ENCODE data around the gene PKD1. TPM values are rescaled to one million over a fixed set of nuclear protein-coding genes. Genes with fewer than 3 reads are reported as not detected.

Gene PKD1
- total RNA-seq, 1 experiment from 2014 or later: 137 TPM

DNA sequence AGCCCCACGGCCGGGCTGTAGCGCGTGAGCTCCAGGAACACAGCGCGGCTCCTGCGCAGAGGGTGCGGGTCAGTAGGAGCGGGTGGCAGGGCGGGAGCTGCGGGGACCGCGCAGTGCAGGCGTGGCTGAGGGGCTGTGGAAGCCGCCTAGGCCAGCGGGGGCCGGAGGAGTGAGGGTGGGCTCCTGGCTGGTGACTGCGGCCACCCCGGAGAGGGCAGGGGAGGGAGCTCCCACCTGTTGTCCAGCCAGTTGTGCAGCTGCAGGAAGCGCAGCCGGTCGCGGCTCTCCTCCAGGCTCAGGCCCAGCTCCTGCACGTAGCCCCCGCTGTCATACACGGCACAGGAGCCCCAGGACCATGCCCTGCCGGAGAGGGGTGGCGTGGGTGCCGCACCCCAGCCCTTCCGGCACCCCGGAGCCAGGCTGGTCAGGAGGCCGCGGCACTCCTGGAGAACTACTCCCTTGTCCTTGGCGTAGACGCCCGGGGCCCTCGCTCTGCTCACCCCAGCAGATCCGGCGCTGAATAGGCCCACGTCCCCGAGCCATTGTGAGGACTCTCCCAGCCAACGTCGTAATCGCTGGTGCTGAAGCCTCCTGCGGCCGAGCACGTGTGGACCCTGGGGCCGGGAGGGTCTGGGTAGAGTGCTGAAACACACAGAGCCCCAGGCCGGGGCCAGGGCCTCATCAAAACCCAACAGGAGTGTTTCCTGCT lies 44.0 kb downstream of the PKD1 start:
- Histone ChIP-seq H3K9me3 (ENCODE audit: control insufficient read depth in 1 of 2, insufficient read depth in 1 of 2, low read depth in 1 of 2, low read length in 2 of 2) (no peaks in the 10 kb centered on the region), H3K4me3 (replicated peaks in 1 of 2; ENCODE audit: low read depth in 1 of 2, low read length in 2 of 2) (peak overlapping the region; percentile 49 to 62), H3K9me2 (ENCODE audit: insufficient read depth) (no peaks in the 10 kb centered on the region), H4K20me1 (ENCODE audit: insufficient read depth) (no peaks in the 10 kb centered on the region), H3K79me2 (ENCODE audit: insufficient read depth, low read length) (no peaks in the 10 kb centered on the region), H2AFZ (ENCODE audit: low read depth, low read length, poor library complexity, severe bottlenecking) (no peak overlapping the region), H3K4me1 (ENCODE audit: control insufficient read depth in 1 of 2, insufficient read depth in 2 of 2, low read length in 2 of 2) (peaks cover 9 to 29% of the 10 kb centered on the region in 2 experiments), H3K36me3 (ENCODE audit: control insufficient read depth in 1 of 2, insufficient read depth in 2 of 2, low read length in 2 of 2) (peaks cover 11 to 19% of the 10 kb centered on the region in 2 experiments; a peak in 3 of 4 replicates), H3K9ac (ENCODE audit: low read length) (peak overlapping the region; percentile 69), H3K4me2 (ENCODE audit: low read length) (peak overlapping the region; percentile 91), H3K27me3 (ENCODE audit: insufficient read depth, low read length) (no peaks in the 10 kb centered on the region), H3K27ac (ENCODE audit: low read depth, low read length) (peak overlapping the region; percentile 84)
- CTCF ChIA-PET: interaction anchor here (1.9 kb wide), 1 partner anchor 49 kb away, joined by 18 read pairs; no protein-coding TSS in a partner anchor
- POLR2A ChIA-PET: interaction anchor here (1.1 kb wide), 1 partner anchor 64 kb away, joined by 3 read pairs; the partner anchor contains the start of gene TRAF7
- RAD21 ChIA-PET (ENCODE audit: low non-redundant PET in 1 of 2, low total read pairs in 2 of 2, uncharacterized antibody in 2 of 2, unreplicated experiment in 2 of 2): interaction anchor here in 1 of 2 experiments (0.9 kb wide), 1 partner anchor 49 kb away, joined by 4 read pairs; no protein-coding TSS in a partner anchor
- intact Hi-C loops (cut with micrococcal nuclease): loop anchor here (2.0 kb wide), 1 partner anchor 69 kb away; no protein-coding TSS in a partner anchor
- DNase-seq (ENCODE audit: low read depth, low spot score): no peak
- TF ChIP-seq SRF (IDR thresholded peaks at IDR 0.05; ENCODE audit: low read depth) (no peak), POLR2AphosphoS5 (IDR thresholded peaks at IDR 0.05; ENCODE audit: low read depth, low read length) (peak; percentile 21; the same call in 1 of the 2 replicates)
- ATAC-seq: peak; percentile 7; the same call in 1 of the 2 replicates
- no TSS peak for BruUV-seq (replicated peaks)

DNA sequence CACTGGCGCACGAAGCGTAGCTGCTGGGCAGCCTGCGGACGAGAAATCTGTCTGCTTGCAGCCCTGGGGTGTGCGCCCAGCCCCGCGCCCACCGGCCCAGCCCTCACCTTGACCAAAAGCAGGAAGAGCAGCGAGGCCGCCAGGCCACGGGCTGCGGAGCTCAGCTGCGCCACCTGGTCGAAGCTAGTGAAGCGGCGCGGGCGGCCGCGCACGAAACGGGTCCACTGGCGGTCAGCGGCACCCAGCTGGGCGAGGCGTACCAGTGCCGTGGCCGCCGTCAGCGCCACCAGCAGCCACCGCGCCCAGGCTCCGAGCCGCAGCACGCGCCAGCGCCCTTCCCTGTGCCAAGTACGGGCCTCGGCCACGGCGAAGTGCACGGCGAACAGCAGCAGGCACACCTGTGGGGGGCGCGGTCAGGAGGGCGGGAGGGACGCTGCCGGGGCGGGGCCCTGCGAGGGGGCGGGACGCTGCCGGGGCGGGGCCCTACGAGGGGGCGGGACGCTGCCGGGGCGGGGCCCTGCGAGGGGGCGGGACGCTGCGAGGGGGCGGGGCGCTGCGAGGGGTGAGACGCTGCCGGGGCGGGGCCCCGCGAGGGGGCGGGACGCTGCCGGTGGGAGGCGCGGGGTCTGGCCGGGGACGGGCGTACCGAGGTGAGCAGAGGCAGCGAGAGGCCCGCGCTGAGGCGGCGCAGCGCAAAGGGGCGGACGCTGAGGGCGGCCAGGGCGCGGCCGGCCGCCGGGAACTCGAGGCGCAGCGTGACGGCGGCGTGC lies 44.7 kb downstream of the PKD1 start:
- peak overlapping the region; percentile 69 for H3K9ac ChIP-seq (ENCODE audit: low read length)
- no peaks in the 10 kb centered on the region for H4K20me1 ChIP-seq (ENCODE audit: insufficient read depth)
- ChIA-PET RAD21 (ENCODE audit: low non-redundant PET in 1 of 2, low total read pairs in 2 of 2, uncharacterized antibody in 2 of 2, unreplicated experiment in 2 of 2) (no interaction called here), CTCF (interaction anchor here (0.7 to 2.0 kb wide), 4 partner anchors 49 to 227 kb away, joined by 3 to 18 read pairs (median 8); no protein-coding TSS in a partner anchor), POLR2A (interaction anchor here (0.8 to 1.1 kb wide), 3 partner anchors 64 to 87 kb away, joined by 3 read pairs; partner anchors contain the start of gene TRAF7)
- peak overlapping the region; percentile 84 for H3K27ac ChIP-seq (ENCODE audit: low read depth, low read length)
- H3K36me3 ChIP-seq (ENCODE audit: control insufficient read depth in 1 of 2, insufficient read depth in 2 of 2, low read length in 2 of 2): peaks cover 6 to 20% of the 10 kb centered on the region in 2 experiments; a peak in 3 of 4 replicates
- DNase-seq (ENCODE audit: low read depth, low spot score) (peak; percentile 66), ATAC-seq (peak; percentile 82)
- TF ChIP-seq SP1 (IDR thresholded peaks at IDR 0.05; ENCODE audit: low read depth) (peak; percentile 35; the same call in 1 of the 2 replicates), POLR2AphosphoS5 (IDR thresholded peaks at IDR 0.05; ENCODE audit: low read depth, low read length) (peak; percentile 62), RAD21 (IDR thresholded peaks at IDR 0.05; ENCODE audit: low read depth) (peak; percentile 62), TCF7L2 (IDR thresholded peaks at IDR 0.05; ENCODE audit: borderline replicate concordance, extremely low read depth, insufficient read depth, insufficient read length) (no peak)
- TF ChIP-seq, protein P1, sequence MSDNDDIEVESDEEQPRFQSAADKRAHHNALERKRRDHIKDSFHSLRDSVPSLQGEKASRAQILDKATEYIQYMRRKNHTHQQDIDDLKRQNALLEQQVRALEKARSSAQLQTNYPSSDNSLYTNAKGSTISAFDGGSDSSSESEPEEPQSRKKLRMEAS (IDR thresholded peaks at IDR 0.05): peak; percentile 70
- TF ChIP-seq, protein P2, sequence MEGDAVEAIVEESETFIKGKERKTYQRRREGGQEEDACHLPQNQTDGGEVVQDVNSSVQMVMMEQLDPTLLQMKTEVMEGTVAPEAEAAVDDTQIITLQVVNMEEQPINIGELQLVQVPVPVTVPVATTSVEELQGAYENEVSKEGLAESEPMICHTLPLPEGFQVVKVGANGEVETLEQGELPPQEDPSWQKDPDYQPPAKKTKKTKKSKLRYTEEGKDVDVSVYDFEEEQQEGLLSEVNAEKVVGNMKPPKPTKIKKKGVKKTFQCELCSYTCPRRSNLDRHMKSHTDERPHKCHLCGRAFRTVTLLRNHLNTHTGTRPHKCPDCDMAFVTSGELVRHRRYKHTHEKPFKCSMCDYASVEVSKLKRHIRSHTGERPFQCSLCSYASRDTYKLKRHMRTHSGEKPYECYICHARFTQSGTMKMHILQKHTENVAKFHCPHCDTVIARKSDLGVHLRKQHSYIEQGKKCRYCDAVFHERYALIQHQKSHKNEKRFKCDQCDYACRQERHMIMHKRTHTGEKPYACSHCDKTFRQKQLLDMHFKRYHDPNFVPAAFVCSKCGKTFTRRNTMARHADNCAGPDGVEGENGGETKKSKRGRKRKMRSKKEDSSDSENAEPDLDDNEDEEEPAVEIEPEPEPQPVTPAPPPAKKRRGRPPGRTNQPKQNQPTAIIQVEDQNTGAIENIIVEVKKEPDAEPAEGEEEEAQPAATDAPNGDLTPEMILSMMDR (IDR thresholded peaks at IDR 0.05 in 2 of 3, conservative IDR thresholded peaks at IDR 0.05 in 1 of 3; ENCODE audit: borderline replicate concordance in 1 of 3, insufficient read depth in 1 of 3, low read depth in 2 of 3, low read length in 2 of 3): peak; percentile 54 to 63 (median 55)
- peak overlapping the region; percentile 91 for H3K4me2 ChIP-seq (ENCODE audit: low read length)
- no peaks in the 10 kb centered on the region for H3K79me2 ChIP-seq (ENCODE audit: insufficient read depth, low read length)
- H3K9me2 ChIP-seq (ENCODE audit: insufficient read depth): no peaks in the 10 kb centered on the region
- H3K4me3 ChIP-seq (replicated peaks in 1 of 2; ENCODE audit: low read depth in 1 of 2, low read length in 2 of 2): peak overlapping the region; percentile 49 to 62
- H3K27me3 ChIP-seq (ENCODE audit: insufficient read depth, low read length): no peaks in the 10 kb centered on the region
- peaks cover 9 to 29% of the 10 kb centered on the region in 2 experiments for H3K4me1 ChIP-seq (ENCODE audit: control insufficient read depth in 1 of 2, insufficient read depth in 2 of 2, low read length in 2 of 2)
- no peak overlapping the region for H2AFZ ChIP-seq (ENCODE audit: low read depth, low read length, poor library complexity, severe bottlenecking)
- BruUV-seq (replicated peaks): no TSS peak
- intact Hi-C loops (cut with micrococcal nuclease): loop anchor here (2.0 kb wide), 1 partner anchor 68 kb away; no protein-coding TSS in a partner anchor
- no peaks in the 10 kb centered on the region for H3K9me3 ChIP-seq (ENCODE audit: control insufficient read depth in 1 of 2, insufficient read depth in 1 of 2, low read depth in 1 of 2, low read length in 2 of 2)

All from HCT116 (cell line).